ENCODE data around the gene KLHL10. TPM values are rescaled to one million over a fixed set of nuclear protein-coding genes. Genes with fewer than 3 reads are reported as not detected.

The KLHL10 gene
- total and polyA plus RNA-seq, 2 of the 13 experiments (the other 11 are each of a cell fraction or from before 2014, with no cell fraction given), result 0.04 to 0.08 TPM

GRCh38 chr17:41793784-41794539 is 43.7 kb upstream of the KLHL10 start (continued):
- TF ChIP-seq ZNF747 (CRISPR knock-in tag; IDR thresholded peaks at IDR 0.05; ENCODE audit: borderline replicate concordance) (peak; percentile 41; the same call in 1 of the 2 replicates), NBN (conservative IDR thresholded peaks at IDR 0.05) (no peak), TIGD3 (CRISPR knock-in tag; IDR thresholded peaks at IDR 0.05; ENCODE audit: borderline replicate concordance) (no peak), ZNF644 (CRISPR knock-in tag; IDR thresholded peaks at IDR 0.05; ENCODE audit: low read depth) (no peak), ZNF703 (CRISPR knock-in tag; IDR thresholded peaks at IDR 0.05; ENCODE audit: borderline replicate concordance) (no peak), SP140L (CRISPR knock-in tag; IDR thresholded peaks at IDR 0.05; ENCODE audit: borderline replicate concordance) (no peak), ZNF740 (CRISPR knock-in tag; IDR thresholded peaks at IDR 0.05) (no peak), CHD4 (IDR thresholded peaks at IDR 0.05; ENCODE audit: borderline replicate concordance, low read length) (no peak), MXI1 (IDR thresholded peaks at IDR 0.05; ENCODE audit: borderline replicate concordance, low read depth, low read length) (no peak), GRHL1 (CRISPR knock-in tag; conservative IDR thresholded peaks at IDR 0.05) (no peak), GFI1 (CRISPR knock-in tag; IDR thresholded peaks at IDR 0.05; ENCODE audit: borderline replicate concordance) (no peak; the same call in 1 of the 2 replicates), ZNF382 (CRISPR knock-in tag; IDR thresholded peaks at IDR 0.05; ENCODE audit: borderline replicate concordance) (no peak), ZBTB25 (CRISPR knock-in tag; IDR thresholded peaks at IDR 0.05) (no peak), ZBTB49 (CRISPR knock-in tag; IDR thresholded peaks at IDR 0.05; ENCODE audit: borderline replicate concordance) (no peak), ZNF569 (CRISPR knock-in tag; IDR thresholded peaks at IDR 0.05; ENCODE audit: borderline replicate concordance) (no peak), NCOA5 (CRISPR knock-in tag; IDR thresholded peaks at IDR 0.05) (no peak), RAD21 (CRISPR knock-in tag; IDR thresholded peaks at IDR 0.05) (no peak), SRSF1 (optimal IDR thresholded peaks at IDR 0.05; ENCODE audit: low read depth, low read length) (peak; percentile 51), PHF21A (CRISPR knock-in tag; IDR thresholded peaks at IDR 0.05) (peak; percentile 68), ZNF616 (CRISPR knock-in tag; IDR thresholded peaks at IDR 0.05; ENCODE audit: low read depth) (no peak), ZFP62 (CRISPR knock-in tag; IDR thresholded peaks at IDR 0.05) (no peak), SAFB2 (CRISPR knock-in tag; IDR thresholded peaks at IDR 0.05; ENCODE audit: borderline replicate concordance, low read depth) (no peak), ZMAT3 (CRISPR knock-in tag; conservative IDR thresholded peaks at IDR 0.05) (0 out of 2 replicates have a peak, but pooled peaks have one; percentile 57), HDAC1 (CRISPR knock-in tag; IDR thresholded peaks at IDR 0.05) (peak; percentile 20; the same call in 1 of the 2 replicates)
